SH-SY5Y (cell line): ENCODE results near the gene PAK1.

Source experiments
- GATA2 ChIP-seq: IDR thresholded peaks from 2 replicates; pipeline ENCODE4 v1.6.1; 2011; ENCODE audit warnings: mild to moderate bottlenecking, low read depth, low read length
- GATA3 ChIP-seq: IDR thresholded peaks from 2 replicates; pipeline ENCODE4 v1.6.1; 2011; ENCODE audit warnings: low read depth, mild to moderate bottlenecking, low read length, moderate library complexity

- no peak for TF ChIP-seq GATA3
- no peak for TF ChIP-seq GATA2
Measured at GRCh38 chr11:77512092-77512491, 38.2 kb upstream of the PAK1 start.
